AML-193 (cell line): ENCODE data around the gene IGLL5.
"Not testable (repeated sequence)": the region's sequence is repeated elsewhere in the genome, so short reads cannot be mapped to it uniquely, and the experiment has no call there.

Experiments
- DNase-seq, 2 experiments: peaks; one replicate each; lab custom pipeline; 2025; lab: John Stamatoyannopoulos, UW

IGLL5 gene

DNA sequence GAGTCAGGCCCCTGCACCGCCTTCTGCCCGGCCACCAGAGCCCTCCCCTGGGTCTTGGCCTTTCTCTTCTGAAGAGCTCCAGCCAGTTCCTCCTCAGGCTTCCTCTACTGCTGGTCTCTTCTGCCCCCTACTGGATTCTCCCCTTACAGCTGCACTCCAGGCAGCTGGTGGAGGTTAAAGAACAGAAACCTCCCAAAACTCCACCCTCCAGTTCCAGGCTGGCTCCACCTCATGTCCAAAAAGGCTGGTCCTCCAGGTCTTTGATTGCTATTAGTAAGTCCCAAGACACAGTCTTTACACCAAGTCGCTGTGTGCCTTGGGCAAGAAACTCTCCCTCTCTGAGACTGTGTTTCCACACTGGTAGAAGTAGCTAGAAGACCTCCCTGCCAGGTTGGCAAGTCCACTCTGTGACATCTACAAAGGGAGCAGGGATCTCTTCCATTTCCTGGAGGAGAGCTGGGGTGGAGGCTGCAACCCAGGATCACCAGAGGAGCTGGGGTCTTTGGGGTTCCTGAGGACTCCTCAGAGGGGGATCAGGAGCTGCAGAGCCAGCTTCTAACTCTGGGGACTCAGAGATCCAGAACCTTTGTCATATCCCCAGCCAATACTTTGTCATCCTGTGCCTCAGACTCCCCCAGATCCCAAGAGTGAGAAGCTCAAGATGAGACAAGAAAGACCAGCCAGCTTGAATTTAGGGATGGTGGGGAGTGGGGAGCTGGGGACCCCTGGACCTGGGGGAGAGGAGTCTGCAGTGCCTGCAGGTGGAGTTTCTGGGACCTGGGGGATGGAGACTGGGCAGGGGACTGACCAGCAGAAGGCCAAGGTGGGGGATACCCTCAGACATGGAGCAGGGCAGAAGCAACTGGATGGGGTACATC lies 3.4 kb upstream of the IGLL5 start:
- peak; percentile 57 to 77 for DNase-seq

DNA sequence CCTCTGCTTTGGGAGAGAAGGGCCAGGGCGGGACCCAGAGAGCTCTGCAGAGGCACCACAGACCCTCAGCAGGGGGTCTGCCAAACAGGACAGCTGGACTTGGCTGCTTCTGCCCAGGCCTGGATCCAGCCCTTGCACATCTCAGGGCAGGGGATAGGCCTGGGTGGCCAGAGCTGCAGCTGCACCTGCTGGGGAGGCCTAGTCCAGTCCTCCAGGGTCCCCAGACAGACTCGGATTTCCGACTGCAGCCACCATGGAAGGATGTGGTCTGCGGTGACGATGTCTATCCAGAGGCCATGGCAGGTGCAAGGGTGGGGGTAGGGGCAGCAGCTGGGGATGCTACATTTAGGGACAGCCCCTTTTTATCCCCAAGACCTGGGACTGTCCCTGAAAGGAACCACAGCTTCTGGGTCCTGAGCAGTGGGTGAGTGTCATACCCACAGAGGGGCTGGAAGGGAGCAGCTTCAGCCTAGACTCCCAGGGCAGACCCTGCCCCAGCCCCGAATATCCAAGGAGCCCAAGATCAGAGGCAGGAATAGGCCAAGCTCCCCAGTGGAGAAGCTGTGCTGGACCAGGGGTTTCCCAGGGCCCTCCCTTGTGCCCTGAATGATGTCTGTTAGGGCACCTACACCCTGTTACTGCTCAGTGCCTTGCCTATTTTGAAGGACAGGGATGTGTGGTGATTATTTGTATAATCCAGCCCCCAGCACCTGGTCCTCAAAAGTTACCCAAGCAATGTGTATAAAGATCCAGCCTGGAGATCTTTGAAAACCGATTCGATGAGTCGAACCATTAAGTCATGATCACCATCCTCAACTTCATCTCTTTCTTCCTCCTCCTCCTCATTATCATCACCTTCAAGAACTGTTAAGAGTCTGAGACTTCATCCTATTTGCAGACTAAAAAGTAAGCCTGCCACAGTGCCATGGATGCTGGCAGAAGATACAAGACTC lies 2.5 kb upstream of the IGLL5 start:
- no peak for DNase-seq

DNA sequence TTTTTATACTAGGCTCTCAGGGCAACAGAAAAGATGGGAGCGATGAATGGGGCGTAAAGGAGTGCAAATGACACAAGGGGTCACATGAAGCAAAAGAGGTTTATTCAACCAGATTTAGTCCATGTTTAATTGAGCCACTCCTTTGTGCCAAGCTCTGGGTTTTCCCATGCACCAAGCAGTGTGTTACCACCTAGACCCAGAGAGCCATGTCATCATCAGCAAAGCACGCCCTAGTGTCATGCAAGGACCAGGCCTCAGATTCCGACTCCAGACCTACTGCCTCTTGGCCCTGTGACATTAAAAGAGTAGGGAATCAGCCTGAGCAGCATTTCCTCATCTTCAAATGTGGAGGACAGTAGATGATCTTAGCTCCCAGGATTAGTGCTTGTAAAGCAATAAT lies 1.1 kb upstream of the IGLL5 start:
- no peak for DNase-seq

DNA sequence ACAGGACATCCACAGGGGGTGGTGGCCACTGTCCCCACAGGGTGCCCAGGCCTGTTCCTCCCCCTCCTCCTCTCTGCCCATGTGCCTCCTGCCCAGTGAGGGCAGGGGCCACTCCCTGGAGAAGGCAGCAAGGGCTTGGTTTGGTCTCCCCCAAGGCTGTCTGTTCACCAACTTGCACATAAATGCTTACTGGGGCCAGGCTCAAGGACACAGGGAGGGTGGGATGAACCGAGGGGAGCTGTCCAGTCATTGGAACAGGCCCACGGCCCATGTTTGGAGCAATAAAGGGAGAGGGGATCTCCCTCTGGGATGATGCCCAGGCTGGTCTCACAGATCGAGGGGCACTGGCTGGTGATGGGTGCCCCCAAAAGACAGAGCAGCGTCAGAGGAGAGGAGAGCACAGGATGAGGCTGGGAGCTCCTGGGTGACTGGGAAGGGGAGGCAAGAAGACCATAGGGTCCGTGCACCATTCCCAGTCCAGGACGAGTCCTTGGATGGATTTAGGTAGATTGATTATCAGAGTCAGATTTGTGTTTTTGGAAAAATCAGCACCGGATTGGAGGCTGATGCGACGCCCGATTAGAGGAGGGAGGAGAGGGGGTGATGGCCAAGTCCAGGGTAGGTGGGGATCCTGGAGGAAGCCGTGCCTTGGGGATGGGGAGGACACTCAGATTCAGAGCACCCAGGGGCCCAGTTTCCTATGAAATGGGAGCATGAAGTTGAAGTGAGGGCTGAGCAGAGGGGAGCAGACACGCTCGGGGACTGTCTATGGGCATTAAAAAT lies 1.1 kb downstream of the IGLL5 start:
- no peak for DNase-seq

DNA sequence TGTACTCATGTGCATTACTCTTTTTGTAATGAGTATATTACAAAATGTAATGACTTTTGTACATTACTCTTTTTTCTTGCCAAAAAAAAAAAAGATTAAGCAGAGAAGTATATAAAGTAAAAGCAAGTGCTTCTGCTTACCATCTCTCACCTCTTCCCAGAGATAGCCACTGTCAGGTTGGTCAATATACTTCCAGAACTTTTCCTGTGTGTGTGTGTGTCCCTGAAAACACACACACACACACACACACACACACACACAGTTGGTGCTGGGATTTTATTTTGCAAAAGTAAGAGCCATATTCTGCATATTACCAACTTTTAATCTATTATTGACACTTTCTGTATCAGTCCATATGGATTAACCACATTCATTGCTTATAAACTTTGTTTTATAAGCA lies 2.5 kb downstream of the IGLL5 start:
- DNase-seq = no peak

DNA sequence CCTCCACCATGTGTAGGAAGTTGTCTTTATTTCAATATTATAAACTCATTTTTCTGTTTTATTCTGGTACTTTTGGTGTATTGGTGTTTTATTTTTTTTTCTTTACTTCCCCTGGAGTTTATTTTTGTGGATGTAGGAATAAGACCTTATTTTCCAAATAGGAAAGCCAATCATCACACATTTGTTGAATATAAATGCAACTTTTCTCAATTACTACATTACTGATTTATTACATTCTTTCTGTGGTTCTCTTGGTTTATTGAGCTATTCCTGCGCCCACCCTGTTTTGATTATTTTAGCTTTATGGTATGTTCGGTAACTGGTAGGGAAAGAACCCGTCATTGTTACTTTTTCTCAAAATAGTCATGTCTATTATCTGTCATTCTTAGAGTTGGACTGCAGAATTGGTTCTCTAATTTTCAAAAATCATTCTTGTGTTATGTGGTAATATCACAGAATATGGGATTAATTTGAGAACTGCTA lies 3.6 kb downstream of the IGLL5 start:
- no peak for DNase-seq

DNA sequence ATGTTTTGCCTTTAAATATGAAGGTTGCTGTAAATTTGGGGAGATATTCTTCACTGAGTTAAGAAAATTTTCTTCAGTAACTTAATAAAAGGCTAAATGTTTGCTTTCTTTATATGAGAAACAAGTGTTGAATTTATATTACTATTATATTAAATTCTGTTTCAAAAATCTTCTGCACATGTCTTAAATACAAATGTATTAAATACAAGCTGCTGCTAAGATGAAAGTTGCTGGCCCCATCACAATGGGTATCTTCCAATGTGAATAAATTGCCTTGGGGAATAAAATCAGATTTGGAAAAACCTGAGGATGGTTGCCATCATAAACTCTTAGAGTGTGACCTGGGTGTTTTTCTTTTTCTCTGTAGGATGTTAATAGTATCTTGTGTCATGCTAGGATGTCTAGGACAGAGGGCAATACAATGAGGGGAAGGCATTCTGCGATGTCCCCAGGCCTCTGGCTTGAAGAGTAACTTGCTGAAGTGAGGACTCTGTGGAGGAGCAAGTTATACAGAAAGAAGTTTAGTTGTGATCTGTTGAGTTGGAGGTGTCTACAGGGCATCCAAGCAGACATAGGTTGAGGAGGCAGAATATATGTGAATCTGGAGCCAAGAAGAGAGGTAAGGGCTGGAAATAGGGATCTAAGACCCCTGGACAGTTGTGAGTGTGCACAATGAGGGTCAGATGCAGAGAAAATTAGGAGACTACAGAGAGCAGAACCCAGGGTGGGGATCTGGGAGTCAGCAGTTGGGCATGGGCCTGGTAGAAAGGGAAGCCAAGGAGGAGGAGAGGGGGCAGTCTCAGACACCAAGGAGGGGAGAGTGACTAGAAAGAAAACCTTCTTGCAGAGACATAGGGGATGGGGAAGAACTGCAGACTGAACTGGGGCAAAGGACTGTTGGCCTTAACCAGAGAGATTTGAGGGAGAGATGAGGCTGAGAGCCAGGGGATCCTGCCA lies 4.8 kb downstream of the IGLL5 start:
- DNase-seq = no peak

DNA sequence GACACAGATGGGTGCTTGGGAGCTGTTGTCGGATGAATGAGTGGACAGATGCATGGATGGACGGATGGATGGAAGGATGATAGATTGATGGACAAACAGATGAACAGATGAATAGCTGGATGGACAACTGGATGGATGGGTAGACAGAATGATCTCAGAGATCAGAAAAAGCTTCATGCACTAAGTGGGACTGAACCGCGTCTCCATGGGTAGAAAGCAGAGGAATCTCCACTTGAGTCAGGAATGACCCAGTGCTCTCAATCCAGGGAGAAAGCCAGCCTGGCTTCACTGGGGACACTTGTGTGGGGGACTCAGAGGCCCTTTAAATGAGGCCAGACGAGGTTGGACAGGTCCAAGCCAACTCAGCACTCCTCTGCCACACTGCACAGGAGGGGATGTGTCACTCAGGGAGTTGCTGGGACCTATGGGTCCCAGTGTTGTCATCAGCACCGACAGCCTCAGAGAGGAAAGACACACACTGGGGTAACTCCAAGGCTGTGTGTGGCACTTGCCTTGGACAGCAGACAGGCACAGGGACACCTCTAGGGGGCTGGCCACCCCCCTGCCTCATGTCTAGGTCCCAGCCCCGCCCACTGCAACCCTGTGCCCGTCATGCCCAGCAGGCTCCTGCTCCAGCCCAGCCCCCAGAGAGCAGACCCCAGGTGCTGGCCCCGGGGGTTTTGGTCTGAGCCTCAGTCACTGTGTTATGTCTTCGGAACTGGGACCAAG lies 5.6 kb downstream of the IGLL5 start:
- no peak for DNase-seq

DNA sequence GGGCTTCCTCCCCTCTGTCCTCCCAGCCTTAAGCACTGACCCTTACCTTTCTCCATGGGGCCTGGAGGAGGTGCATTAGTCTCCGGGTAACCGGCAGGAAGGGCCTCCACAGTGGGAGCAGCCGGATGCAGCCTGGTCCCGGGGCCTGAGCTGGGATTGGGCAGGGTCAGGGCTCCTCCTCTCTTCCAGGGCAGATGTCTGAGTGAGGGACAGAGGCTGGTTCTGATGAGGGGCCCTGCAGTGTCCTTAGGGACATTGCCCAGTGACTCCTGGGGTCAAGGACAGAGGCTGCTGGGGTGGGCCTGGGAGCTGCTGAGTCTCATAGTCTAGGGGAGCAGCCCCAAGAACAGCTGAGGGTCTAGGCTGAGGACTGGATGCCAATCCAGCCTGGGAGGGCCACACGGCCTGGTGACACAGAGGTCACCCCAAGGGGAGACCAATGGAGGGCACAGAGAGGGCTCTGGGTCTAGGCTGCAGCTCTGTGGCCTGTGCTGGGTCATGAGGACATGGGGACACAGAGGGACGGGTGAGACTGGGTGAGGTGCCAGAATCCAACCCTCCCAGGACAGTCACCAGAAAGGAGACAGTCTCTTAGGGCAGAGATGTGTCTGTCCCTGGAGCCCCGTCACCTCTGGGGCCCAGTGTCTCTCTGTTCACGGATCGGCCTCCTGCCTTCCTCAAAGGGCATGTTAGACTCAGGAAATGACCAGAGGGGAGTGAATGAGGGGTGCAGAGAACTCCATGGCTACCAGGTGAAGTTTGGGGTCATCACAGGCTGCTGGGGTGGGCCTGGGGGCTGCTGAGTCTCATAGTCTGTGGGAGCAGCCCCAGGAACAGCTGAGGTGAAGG lies 6.5 kb downstream of the IGLL5 start:
- no peak for DNase-seq

DNA sequence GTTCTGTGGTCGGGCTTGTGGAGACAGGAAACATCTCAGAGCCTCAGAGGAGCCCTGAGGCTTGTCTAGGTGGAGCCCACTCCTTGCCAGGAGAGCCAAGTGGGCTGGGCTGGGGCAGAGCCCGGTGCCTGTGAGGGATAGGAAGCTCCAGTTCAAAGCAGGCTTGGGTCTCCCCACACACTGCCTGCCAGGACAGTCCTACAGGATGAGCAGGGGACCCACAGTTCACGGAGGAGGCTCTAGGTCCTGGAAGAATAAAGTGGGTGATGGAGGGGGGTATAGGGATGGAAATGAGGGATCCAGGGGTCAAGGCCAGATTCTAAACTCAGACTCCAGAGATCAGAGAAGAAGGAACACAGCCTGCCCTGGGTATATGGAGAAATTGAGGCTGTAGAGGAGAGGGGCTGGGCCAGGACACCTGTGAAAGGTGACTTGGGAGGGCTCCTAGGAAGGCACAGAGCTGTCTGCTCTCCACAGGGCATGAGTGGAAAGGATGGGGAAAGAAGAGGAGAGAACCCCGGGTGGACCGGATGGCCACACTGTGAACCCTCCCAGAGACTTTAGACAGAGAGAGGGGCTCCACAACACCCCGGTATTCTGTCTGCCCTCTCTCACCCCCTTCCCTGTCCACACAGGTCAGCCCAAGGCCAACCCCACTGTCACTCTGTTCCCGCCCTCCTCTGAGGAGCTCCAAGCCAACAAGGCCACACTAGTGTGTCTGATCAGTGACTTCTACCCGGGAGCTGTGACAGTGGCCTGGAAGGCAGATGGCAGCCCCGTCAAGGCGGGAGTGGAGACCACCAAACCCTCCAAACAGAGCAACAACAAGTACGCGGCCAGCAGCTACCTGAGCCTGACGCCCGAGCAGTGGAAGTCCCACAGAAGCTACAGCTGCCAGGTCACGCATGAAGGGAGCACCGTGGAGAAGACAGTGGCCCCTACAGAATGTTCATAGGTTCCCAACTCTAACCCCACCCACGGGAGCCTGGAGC lies 7.4 kb downstream of the IGLL5 start:
- DNase-seq = no peak

DNA sequence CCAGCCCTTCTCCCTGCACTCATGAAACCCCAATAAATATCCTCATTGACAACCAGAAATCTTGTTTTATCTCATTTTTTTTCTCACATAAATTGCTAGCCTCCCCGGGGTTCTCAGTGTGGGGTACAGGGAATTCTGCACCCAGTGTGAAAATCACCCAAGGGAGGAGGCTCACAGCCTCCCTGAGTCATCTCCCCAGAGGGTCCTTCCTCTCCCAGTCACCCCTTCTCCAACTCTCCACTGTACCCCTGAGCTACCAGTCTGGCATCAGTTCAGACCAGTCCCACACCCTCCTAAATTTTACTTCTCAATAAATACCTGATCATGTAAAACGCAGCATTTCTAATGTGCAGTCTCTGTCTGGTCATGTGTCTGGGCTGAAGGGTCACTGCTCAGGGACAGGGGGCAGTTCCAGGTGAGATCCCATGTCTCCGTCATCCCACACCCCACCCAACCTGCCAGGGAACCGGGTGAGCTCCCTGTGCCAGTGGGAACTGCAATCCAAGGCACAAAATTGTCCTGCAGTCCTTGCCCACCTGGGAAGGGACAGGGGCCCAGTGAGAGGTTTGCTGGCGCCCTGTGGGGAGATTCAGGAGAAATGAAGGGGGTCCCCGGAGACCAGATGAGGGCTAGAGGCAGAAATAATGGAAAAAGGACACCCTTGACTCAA lies 8.3 kb downstream of the IGLL5 start:
- DNase-seq = no peak

DNA sequence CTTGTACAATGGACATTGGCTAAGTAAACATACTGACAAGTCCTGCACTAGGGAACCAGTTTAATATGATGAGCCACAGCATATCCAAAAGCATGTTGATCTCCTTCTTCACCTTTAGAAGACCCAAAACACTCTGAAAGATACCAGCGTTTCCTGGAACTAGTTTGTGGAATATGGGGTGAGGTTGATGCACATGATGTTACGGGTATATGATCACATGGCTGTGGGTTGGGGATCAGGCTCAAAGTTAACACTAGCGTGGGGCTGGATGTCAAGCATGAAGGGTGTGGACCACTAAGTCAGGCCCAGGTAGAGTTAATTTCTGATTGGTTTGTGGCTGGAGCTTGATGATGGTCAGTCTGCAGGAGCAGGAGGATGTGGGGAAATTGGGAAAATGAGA lies 9.0 kb downstream of the IGLL5 start:
- no peak for DNase-seq

DNA sequence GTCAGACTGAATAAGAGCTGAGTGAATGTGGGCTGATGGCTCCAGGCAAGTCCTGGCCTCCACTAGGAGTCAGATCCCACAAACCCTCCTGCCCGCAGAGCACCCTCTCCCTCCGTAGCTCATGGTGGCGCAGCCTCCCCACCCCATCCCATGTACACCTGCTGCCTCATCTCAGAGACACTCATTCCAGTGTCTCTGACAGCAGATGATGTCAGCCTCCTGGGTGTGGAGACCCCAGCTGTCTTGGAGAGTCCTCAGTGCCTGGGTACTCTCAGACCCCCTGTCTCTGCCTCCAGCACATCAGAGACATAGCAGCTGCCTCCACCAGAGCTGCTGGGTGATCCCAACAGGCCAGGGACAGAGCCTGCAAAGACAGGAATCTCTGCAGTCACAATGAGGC lies 9.5 kb downstream of the IGLL5 start:
- no peak for DNase-seq

DNA sequence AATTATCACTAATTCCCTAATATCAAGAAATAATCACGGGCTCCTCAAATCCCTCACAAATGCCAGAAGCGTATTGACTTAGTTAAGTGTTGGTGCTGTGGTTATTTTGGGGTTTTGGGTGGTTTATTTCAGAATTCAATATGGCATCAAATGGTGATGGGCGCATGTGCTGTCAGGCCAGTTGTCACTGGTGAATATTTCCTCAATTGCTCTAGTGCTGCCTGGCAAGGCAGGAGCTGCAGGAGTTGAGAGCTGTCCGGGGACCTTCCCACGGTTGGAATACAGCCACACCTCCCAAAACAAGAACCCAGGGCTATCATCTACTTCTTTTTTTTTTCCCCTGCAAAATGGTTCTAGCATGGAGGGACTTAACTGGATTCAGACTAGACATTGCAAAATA lies 10.3 kb downstream of the IGLL5 start:
- DNase-seq = no peak

DNA sequence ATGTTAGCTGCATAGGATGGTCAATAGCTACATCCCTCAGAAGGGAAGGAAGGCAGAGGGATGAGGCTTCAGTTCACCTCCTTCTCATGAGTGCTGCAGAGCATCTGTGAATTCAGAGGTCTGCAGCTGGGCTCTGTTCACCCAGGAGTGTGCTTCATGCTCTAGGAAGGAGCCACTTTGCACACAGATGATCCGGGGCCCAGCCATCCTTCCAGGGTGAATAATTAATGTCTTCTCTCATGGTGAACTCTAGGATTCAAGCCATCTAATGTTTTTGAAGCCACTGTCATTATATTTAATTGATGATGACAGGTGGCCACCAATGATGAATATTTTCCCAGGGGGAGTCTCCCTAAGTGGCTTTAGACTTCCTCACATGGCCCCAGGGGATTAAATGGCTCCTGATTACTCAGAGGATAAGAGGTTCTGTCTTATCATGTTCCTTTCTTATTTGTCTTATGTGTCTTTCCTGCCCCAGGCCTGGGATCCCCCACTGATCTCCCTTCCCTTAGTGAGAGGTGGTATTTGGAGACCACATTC lies 10.9 kb downstream of the IGLL5 start:
- not testable (repeated sequence) for DNase-seq

DNA sequence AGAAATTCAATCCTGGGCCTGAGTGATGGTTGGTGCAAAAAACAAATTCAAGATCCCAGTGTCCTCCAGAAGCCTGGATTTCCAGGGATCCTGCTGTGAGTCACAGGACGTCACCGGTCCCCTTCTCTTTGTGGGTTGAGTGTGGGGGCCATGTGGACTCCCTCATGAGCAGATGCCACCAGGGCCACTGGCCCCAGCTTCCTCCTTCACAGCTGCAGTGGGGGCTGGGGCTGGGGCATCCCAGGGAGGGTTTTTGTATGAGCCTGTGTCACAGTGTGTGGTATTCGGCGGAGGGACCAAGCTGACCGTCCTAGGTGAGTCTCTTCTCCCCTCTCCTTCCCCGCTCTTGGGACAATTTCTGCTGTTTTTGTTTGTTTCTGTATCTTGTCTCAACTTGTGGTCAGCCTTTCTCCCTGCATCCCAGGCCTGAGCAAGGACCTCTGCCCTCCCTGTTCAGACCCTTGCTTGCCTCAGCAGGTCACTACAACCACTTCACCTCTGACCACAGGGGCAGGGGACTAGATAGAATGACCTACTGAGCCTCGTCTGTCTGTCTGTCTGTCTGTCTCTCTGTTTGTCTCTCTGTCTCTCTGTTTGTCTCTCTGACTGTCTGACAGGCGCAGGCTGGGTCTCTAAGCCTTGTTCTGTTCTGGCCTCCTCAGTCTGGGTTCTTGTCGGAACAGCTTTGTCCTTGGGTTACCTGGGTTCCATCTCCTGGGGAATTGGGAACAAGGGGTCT lies 11.9 kb downstream of the IGLL5 start:
- DNase-seq = not testable (repeated sequence)
